GM18511 (cell line): ENCODE results near the gene RERE.

Source experiments
- ATAC-seq: cut with Tn5 transposase; IDR thresholded peaks from one replicate; pipeline ENCODE4 v1.9.1; 2021; ENCODE audit warnings: mild to moderate bottlenecking, moderate library complexity; ENCODE audit not compliant: unreplicated experiment

RERE gene

DNA sequence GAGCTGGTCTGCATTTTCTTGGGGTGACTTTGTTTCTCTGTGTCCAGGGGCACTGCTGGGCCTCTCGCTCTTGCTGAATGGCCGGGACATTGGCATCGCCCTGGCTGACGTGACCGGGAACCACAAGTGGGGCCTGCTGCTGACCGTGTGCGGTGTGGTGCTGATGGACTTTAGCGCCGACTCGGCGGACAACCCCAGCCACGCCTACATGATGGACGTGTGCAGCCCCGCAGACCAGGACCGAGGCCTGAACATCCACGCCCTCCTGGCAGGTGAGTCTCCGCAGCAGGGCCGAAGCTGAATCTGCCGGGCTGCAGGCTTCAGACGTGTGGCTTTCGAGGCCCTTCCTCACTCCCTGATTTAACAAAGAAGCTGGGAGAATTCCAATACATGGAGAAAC is 491.7 kb downstream of the RERE start:
- no peak for ATAC-seq

- no peak for ATAC-seq
Measured at GRCh38 chr1:8324176-8324810, 493.1 kb downstream of the RERE start.

GRCh38 chr1:8323706-8324105 is 493.7 kb downstream of the RERE start:
- no peak for ATAC-seq

- no peak for ATAC-seq
Measured at GRCh38 chr1:8321612-8322011, 495.8 kb downstream of the RERE start.

- ATAC-seq: no peak
Measured at GRCh38 chr1:8318436-8318835, 499.0 kb downstream of the RERE start.

DNA sequence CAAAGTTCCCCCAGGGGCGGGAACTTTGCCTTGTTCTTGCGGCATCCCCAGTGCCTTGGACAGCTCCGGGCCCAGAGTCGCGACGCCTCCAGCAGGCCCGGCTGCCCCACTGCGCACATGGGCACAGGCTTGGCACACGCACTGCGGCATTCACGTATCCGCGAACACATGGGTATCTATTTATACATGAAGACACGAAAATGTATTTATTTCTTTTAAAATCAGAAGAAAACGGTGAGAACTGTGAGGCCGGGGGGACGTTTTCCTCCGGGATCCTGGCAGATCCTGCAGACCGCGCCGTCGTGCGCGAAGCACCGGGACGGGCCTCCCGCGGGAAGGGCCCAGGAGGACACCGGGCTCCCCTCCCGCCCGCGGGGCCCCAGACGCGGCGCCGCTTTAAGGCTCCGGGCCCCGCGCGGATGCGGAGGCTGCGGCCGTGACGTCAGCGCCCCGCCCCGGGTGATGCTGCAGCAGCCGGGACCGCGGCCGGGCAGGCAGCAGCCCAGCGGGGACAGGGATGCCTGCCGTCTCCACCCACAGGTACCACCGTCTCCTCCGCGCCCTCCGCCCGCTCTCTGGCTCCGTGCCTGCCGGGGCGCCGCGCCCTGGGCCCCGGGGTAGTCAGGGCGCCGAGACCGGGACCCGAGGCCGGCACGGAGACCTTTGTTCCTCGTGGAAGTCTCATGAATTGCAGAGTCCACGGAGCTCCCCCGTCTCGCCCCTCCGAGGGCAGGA is 499.6 kb downstream of the RERE start, which contains the start of gene SLC45A1:
Gene SLC45A1, plus strand, starts transcription at position 468 of the 735 bp plus-strand sequence. CDS start 6,216 bp downstream, outside the sequence.
- no peak for ATAC-seq

- no peak for ATAC-seq
Measured at GRCh38 chr1:8315573-8316475, 501.6 kb downstream of the RERE start.

GRCh38 chr1:8314346-8315280 is 502.8 kb downstream of the RERE start:
- ATAC-seq: no peak

- ATAC-seq: no peak
Measured at GRCh38 chr1:8313231-8313630, 504.2 kb downstream of the RERE start.

DNA sequence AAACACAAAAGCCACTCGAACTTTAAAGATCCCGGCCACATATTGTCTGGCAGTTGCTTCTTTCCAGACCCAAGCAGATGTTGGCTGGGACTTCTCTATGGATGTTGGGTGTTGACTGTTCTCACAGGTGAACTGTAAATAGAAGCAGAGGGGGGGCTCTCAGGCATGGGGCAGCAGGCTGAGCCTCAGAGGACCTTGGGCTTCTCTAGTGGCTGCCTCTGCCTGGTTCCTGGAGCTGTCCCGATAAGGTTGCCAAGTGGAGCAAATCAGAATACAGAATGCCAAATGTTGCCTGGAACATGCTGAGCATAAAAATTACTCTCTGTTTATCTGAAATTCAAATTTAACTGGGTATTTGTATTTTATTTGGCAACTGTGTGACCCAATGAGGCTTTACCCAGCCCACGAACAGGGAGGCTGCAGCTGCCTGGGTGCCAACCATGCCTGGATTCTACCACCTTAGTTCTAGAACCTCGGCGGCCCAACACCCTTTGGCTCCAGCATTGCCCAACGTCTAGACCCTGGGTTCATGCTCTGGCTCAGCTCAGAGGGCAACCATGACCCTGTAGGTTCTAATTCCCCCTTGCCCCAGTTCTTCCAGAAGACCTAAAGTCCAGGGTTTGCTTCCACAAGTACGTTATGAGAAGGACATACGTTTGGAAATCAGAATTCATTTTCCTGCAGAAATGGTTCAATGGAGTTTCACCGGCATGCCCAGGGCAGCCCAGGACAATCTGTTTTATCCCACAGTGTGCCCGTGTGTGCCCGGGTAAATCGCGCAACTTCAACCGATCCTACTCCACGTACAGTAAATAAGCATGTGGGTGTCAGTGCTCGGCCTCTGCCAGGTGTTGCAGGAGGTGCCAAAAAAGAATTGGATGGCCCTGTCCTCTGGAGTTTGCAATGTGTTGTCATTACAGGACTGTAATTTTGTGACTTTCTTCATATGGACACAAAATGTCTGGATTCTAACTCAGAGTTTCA is 504.9 kb downstream of the RERE start:
- ATAC-seq: no peak

DNA sequence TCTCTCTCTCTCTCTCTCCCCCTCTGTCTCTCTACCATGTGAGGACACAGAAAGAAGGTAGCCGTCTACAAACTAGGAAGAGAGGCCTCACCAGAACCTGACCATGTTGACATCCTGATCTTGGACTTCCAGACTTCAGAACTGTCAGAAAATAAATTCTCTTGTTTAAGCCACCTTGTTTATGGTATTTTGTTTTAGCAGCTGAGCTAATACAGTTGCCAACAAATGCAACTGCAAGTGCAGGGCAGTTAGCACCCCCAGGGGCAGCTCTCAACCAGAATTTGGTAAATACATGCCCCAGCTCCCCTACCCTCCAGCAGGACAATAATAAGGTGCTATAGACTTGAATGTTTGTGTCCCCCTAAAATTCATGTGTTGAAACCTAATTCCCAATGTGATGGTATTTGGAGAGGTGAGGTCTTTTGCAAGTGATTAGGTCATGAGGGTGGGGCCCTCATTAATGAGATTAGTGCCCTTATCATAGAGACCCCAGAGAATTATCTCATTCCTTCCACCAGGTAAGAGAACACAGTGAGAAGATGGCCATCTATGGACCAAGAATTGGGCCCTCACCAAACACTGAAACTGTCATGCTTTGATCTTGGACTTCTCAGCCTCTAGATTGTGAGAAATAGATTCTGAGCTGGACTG is 506.2 kb downstream of the RERE start:
- ATAC-seq: no peak

DNA sequence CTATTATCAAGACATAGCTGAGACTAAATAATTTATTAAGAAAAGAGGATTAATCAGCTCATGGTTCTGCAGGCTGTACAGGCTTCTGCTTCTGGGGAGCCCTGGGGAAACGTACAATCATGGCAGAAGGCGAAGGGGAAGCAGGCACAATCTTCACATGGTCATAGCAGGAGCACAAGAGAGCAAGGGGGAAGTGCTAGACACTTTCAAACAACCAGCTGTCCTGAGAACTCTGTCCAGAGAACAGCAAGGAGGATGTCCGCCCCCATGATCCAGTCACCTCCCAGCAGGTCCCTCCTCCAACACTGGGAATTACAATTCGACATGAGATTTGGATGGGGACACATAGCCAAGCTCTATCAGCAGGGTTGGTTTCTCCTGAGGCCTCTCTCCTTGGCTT is 509.8 kb downstream of the RERE start:
- no peak for ATAC-seq

DNA sequence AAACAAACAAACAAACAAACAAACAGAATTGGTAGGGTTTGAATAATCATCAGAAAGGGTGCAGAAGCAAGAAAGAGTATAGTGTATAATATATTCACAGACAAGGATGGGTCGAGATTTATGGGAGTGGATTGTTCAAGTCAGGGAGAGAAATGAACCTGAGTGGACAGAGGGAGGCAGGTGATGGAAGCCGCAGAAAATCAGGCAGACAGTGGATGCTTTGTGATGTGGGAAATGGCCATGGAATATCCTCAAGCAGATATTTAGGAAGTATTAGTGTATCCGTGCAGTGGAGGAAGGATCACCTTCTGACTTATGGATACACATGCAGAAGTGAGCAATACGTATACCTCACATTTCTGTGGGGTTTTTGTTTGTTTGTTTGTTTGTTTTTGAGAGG is 513.6 kb downstream of the RERE start:
- ATAC-seq: no peak

DNA sequence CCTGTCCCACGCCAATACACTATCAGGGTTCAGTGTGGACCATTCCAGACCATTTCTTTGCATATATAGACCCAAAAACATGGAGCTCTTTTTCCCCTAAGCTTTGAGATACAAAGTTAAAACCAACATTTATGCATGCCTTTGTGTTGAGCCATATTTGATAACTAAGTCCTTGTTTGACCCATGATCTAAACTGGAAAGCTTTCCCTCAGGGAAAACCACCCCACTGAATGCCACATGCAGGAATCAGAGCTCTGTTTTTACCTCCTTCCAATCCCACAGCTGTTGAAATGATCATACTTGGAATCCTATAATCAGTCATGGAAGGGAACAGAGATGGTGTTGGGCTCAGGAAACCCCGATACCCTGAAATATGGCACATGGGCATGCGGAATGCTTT is 514.3 kb downstream of the RERE start:
- ATAC-seq: no peak
